ENCODE results near the gene SUMO4.

DNA sequence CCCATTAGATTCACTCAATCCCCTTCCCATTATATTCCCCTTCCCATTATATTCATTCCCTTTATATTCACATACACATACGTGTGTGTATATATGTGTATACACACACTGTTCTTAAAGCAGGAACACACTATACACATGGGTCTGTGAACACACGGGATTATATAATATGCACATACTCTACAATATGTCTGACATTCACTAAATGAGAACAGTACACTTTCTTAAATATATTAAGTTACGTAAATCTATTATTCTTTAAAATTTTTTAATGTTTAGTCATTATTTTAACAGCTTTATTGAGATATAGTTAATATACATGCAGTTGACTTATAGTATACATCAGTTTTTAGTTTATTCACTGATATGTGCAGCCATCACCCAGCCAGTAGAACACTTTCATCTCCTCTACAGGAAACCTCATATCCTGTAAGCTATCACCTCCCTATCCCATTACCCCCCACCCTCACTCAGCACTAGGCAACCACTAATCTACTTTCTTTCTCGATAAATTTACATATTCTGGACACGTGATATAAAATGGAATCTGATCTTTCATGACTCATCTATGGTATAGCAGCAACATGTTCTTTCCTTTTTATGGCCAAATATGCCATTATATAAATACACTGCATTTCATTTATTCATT, 13.9 kb upstream of the SUMO4 start:
- TF ChIP-seq, protein P1, sequence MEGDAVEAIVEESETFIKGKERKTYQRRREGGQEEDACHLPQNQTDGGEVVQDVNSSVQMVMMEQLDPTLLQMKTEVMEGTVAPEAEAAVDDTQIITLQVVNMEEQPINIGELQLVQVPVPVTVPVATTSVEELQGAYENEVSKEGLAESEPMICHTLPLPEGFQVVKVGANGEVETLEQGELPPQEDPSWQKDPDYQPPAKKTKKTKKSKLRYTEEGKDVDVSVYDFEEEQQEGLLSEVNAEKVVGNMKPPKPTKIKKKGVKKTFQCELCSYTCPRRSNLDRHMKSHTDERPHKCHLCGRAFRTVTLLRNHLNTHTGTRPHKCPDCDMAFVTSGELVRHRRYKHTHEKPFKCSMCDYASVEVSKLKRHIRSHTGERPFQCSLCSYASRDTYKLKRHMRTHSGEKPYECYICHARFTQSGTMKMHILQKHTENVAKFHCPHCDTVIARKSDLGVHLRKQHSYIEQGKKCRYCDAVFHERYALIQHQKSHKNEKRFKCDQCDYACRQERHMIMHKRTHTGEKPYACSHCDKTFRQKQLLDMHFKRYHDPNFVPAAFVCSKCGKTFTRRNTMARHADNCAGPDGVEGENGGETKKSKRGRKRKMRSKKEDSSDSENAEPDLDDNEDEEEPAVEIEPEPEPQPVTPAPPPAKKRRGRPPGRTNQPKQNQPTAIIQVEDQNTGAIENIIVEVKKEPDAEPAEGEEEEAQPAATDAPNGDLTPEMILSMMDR (conservative IDR thresholded peaks at IDR 0.05): no peak
- no peak for TF ChIP-seq EZH2 (IDR thresholded peaks at IDR 0.05; ENCODE audit: low read depth)

All from PC-9 (cell line).